ENCODE results near the gene FGGY. TPM values are rescaled to one million over a fixed set of nuclear protein-coding genes. Genes with fewer than 3 reads are reported as not detected.

Gene FGGY
- total RNA-seq, 1 experiment from 2014 or later, result 14.6 TPM

DNA sequence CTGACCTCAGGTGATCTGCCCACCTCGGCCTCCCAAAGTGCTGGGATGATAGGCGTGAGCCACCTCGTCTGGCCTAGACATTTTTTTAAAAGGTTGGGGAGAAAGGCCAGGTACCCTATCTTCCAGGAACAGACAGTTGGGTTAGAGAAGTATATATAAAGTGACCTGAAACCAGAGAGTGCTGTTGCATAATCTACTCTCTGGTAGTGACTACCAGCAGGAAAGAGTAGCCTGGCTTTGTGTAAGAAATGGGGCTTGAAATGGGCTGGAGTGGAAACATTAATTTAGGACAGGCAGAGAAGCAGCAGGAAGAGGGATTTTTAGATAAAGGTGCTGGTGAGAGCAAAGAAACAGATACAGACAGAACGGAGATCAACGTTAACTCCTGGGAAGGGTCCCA lies 392.1 kb downstream of the FGGY start:
- Histone ChIP-seq H4K20me1 (ENCODE audit: control insufficient read depth, insufficient read depth, insufficient read length) (no peaks in the 10 kb centered on the region), H3K27ac (ENCODE audit: insufficient read length, low read depth, low read length) (no peak overlapping the region), H3K18ac (ENCODE audit: insufficient read length, low read depth, low read length) (no peak overlapping the region), H3K23me2 (ENCODE audit: insufficient read length, low read depth, low read length, poor library complexity, severe bottlenecking) (no peaks in the 10 kb centered on the region), H3K79me1 (ENCODE audit: insufficient read depth, low read depth, low read length, poor library complexity, severe bottlenecking) (no peaks in the 10 kb centered on the region), H4K8ac (replicated peaks; ENCODE audit: insufficient read length, low read depth, low read length) (no peak overlapping the region), H2BK120ac (ENCODE audit: low read depth, low read length, poor library complexity, severe bottlenecking) (no peak overlapping the region), H2BK15ac (ENCODE audit: low read depth, low read length) (no peak overlapping the region), H2BK20ac (ENCODE audit: low read depth, low read length, poor library complexity, severe bottlenecking) (no peak overlapping the region), H3K23ac (ENCODE audit: insufficient read length, low read depth, low read length) (no peak overlapping the region), H2AFZ (ENCODE audit: low read length) (no peak overlapping the region), H3K9me3 (ENCODE audit: control insufficient read depth, low read depth, low read length) (no peaks in the 10 kb centered on the region), H3K14ac (ENCODE audit: insufficient read depth, low read length) (no peak overlapping the region), H3K9ac (ENCODE audit: extremely low read depth, insufficient read length, low read length) (no peak overlapping the region), H4K5ac (ENCODE audit: insufficient read length, low read depth, low read length) (no peak overlapping the region), H2BK5ac (ENCODE audit: insufficient read length, low read length) (no peak overlapping the region), H3K4ac (ENCODE audit: low read depth, low read length) (no peak overlapping the region), H3K4me2 (ENCODE audit: insufficient read depth, insufficient read length, low read length) (no peak overlapping the region), H3K79me2 (ENCODE audit: insufficient read depth, low read length) (no peaks in the 10 kb centered on the region), H3K56ac (ENCODE audit: insufficient read length, low read depth, low read length) (no peak overlapping the region), H2BK12ac (ENCODE audit: insufficient read length, low read depth, low read length) (no peak overlapping the region), H3K27me3 (ENCODE audit: insufficient read depth, low read length) (no peaks in the 10 kb centered on the region), H2AK5ac (ENCODE audit: insufficient read length, low read length) (no peak overlapping the region), H4K91ac (ENCODE audit: insufficient read length, low read depth, low read length) (no peak overlapping the region), H3T11ph (ENCODE audit: low read length) (no peak overlapping the region), H3K4me1 (ENCODE audit: insufficient read depth, low read length) (no peaks in the 10 kb centered on the region; the same call in 1 of the 2 replicates)
- H3K4me1 Mint-ChIP-seq, result peaks cover 15 to 16% of the 10 kb centered on the region in 2 experiments
- TF ChIP-seq, protein P1, sequence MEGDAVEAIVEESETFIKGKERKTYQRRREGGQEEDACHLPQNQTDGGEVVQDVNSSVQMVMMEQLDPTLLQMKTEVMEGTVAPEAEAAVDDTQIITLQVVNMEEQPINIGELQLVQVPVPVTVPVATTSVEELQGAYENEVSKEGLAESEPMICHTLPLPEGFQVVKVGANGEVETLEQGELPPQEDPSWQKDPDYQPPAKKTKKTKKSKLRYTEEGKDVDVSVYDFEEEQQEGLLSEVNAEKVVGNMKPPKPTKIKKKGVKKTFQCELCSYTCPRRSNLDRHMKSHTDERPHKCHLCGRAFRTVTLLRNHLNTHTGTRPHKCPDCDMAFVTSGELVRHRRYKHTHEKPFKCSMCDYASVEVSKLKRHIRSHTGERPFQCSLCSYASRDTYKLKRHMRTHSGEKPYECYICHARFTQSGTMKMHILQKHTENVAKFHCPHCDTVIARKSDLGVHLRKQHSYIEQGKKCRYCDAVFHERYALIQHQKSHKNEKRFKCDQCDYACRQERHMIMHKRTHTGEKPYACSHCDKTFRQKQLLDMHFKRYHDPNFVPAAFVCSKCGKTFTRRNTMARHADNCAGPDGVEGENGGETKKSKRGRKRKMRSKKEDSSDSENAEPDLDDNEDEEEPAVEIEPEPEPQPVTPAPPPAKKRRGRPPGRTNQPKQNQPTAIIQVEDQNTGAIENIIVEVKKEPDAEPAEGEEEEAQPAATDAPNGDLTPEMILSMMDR (conservative IDR thresholded peaks at IDR 0.05), result no peak
- no peak overlapping the region for H3K4me3 Mint-ChIP-seq
- peaks cover 0 to 2% (median 0%) of the 10 kb centered on the region in 3 experiments; a peak in 2 of 7 replicates for H3K36me3 Mint-ChIP-seq (ENCODE audit: insufficient read depth in 1 of 3, low read depth in 3 of 3)
- no peaks in the 10 kb centered on the region for H3K27me3 Mint-ChIP-seq (ENCODE audit: low read depth)
- WGBS (ENCODE audit: extremely low coverage, insufficient read length, low lambda C conversion rate), result no CpG with 5 or more reads among the region's 5 CpGs
- DNase-seq, result no peak
- peak overlapping the region in 2 of 3 experiments; percentile 0 to 37; a peak in 2 of 7 replicates for H3K27ac Mint-ChIP-seq
- no peaks in the 10 kb centered on the region for H3K9me3 Mint-ChIP-seq
